Measurements from ENCODE around the gene ASIC1.

Gene ASIC1

GRCh38 chr12:50085615-50086072 lies 28.2 kb downstream of the ASIC1 start:
- no peak for DNase-seq

- DNase-seq, result no peak
Observed at GRCh38 chr12:50086148-50086547, 28.8 kb downstream of the ASIC1 start.

GRCh38 chr12:50087151-50087550 lies 29.8 kb downstream of the ASIC1 start:
- DNase-seq, result no peak

GRCh38 chr12:50087995-50088394 lies 30.6 kb downstream of the ASIC1 start:
- DNase-seq, result peak; percentile 68

GRCh38 chr12:50088577-50089335 lies 31.4 kb downstream of the ASIC1 start:
- peak; percentile 50 for DNase-seq

GRCh38 chr12:50089730-50090129 lies 32.3 kb downstream of the ASIC1 start:
- DNase-seq, result no peak

GRCh38 chr12:50090391-50090790 lies 33.0 kb downstream of the ASIC1 start:
- no peak for DNase-seq

GRCh38 chr12:50097952-50098351 lies 40.6 kb downstream of the ASIC1 start:
- DNase-seq, result no peak

- DNase-seq, result no peak
Observed at GRCh38 chr12:50099302-50100008, 42.1 kb downstream of the ASIC1 start.

GRCh38 chr12:50100561-50100960 lies 43.2 kb downstream of the ASIC1 start:
- no peak for DNase-seq

- DNase-seq, result peak; percentile 52
Observed at GRCh38 chr12:50101663-50102062, 44.3 kb downstream of the ASIC1 start.

- no peak for DNase-seq
Observed at GRCh38 chr12:50102131-50102531, 44.7 kb downstream of the ASIC1 start.

- DNase-seq, result no peak
Observed at GRCh38 chr12:50102646-50103309, 45.4 kb downstream of the ASIC1 start.

- DNase-seq, result no peak
Observed at GRCh38 chr12:50103351-50103750, 46.0 kb downstream of the ASIC1 start.

GRCh38 chr12:50103767-50104321 lies 46.4 kb downstream of the ASIC1 start, which contains the start of gene GPD1:
Gene GPD1 (plus strand): TSS chr12:50104008. CDS start chr12:50104051, 43 bp downstream.
- DNase-seq, result no peak

- no peak for DNase-seq
Observed at GRCh38 chr12:50104417-50105366, 47.3 kb downstream of the ASIC1 start.

- no peak for DNase-seq
Observed at GRCh38 chr12:50105913-50106450, 48.6 kb downstream of the ASIC1 start.

GRCh38 chr12:50106907-50107306 lies 49.5 kb downstream of the ASIC1 start:
- DNase-seq, result no peak

- DNase-seq, result no peak
Observed at GRCh38 chr12:50107416-50108268, 50.2 kb downstream of the ASIC1 start.

GRCh38 chr12:50109319-50109718 lies 51.9 kb downstream of the ASIC1 start:
- DNase-seq, result no peak

All from fibroblast of skin of right biceps (primary cell).